HG02970 (cell line): ENCODE data around the gene CKB.
"Not testable (repeated sequence)": the region's sequence is repeated elsewhere in the genome, so short reads cannot be mapped to it uniquely, and the experiment has no call there.

Experiments used
- ATAC-seq: cut with Tn5 transposase; IDR thresholded peaks from one replicate; pipeline ENCODE4 v1.9.1; 2021; ENCODE audit warnings: mild to moderate bottlenecking, moderate library complexity, moderate number of reproducible peaks; ENCODE audit not compliant: unreplicated experiment, low FRiP score

Gene CKB

DNA sequence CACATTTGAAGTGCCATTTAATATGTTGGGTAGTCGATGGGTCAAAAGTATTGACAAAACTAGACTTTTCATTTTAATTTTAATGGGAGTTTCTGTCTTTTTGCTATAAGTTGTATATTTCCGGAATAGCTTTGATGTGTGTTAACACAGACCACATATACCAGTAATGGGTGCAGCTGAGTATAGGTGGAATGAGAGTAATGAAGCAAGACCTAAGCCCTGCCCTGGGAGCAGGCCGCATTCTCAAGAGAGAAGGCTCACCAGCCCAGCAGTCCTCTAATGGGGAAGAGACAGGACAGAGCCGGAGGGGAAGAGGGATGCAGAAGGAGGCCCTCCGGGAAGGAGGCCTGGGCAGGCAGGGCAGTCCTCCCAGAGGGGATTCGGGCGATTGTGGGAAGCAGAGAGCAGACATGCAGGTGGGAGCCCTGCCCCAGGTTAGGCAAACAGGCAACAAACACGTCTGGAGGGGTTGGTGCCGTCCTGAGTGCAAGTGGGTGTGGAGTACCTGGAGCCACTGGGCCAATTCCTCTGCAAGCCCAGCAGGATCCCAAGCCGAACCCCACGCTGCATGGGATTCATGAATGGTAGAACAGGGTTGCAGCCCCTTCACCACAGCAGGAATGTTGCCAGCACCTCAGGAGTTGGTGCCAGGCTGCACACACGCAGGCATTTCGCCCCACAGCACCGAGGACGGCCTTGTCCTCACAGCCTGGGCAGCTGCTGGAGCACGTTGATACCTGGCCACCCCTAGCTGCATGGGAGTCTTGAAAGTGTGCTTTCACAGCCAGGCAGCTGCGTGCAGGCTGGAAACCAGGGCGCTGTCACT is 7.8 kb downstream of the CKB start:
- no peak for ATAC-seq

DNA sequence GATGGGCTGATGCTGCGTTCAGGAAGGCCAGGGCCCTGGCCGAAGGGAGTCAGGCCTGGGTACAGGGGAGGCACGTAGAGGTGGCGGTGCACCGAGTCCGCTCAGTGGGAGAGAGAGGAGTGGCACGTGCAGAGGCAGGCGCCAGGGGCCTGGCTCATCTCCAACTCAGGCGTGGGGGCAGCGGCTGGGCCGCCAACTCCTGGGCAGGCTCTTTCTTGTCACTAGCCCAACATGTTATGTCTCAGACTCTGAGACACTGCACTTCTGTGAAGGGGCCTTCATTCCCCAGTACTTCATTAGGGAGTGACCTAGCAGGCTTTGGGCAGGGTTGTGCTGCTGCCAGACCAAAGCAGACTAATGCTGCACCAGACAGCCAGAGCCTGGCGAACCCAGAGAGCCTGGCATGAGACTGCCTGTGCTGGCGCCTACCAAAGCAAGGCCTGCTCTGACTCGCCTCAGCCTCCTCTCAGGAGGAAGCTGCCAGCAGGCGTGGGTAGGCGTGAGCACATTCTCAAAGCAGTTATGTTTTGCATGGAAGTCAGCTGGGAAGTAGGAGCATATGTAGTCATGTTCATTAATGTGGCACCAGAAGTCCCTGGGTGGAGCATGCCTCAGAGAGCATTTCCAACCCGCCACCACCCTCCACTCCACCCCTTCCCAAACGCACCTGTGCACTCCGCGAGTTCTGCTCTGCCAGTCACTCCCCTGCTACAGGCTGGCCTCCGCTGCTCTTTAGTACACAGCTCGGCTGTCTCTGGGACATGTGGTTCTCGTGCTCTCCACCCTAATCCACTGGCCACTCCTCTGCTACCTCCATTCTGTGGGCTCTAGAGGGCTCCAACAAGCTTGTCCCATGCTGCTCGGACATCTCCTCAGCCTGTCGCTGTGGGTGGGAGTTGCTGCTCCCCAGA is 9.7 kb downstream of the CKB start:
- no peak for ATAC-seq

DNA sequence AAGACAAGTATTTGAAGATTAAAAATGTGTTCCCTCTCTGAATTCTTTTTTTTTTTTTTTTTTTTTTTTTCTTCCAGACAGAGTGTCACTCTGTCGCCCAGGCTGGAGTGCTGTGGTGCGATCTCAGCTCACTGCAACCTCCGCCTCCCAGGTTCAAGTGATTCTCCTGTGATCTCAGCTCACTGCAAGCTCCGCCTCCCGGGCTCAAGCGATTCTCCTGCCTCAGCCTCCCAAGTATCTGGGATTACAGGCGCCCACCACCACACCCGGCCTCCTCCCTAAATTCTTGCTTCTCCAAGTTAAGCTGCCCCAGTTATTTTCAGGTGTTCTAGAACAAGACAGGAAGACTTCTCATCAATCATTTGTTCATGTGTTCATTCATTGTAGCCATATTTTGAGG is 10.4 kb downstream of the CKB start:
- not testable (repeated sequence) for ATAC-seq

DNA sequence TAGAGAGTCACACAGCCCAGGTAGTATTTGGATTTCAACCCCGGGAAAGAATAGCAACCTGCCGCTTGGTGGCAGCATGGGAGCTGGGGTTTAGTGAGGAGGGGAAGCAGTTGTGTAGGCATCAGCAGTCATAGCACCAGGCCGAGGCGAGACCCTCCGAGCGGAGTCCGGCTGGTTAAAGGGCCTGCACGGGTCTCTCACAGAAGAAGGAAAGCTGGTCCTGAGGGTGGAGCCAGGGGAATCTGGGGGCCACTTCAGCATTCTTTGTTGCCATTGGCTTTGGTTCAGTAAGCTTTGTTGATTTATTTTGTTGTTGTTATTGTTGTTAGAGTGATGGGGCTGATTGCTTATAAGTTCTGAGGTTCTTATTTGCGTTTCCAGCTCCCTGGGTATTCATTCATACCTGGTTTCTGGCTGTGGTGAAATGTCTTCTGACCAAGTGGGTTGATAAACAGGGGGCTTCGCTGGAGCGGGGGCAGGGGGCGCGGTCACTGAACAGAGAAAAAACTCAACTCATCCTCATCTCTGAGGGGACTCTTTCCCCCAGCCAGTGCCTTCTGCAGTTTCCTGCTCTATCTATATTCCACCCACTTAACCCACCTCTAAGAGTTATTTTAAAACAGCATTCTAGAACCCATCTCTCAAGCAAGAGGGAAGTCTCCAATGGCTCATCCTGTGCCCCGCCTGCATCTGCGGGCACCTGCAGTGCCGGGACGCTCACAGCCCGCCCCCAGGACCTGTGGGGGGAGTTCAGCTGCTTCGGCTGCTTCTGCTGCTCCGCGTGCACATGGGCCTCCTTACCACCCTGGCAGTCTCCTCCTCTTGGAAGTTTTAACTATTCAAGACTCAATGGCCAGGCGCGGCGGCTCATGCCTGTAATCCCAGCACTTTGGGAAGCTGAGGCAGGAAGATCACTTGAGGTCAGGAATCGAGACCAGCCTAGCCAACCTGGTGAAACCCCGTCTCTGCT is 11.6 kb downstream of the CKB start:
- ATAC-seq = no peak

DNA sequence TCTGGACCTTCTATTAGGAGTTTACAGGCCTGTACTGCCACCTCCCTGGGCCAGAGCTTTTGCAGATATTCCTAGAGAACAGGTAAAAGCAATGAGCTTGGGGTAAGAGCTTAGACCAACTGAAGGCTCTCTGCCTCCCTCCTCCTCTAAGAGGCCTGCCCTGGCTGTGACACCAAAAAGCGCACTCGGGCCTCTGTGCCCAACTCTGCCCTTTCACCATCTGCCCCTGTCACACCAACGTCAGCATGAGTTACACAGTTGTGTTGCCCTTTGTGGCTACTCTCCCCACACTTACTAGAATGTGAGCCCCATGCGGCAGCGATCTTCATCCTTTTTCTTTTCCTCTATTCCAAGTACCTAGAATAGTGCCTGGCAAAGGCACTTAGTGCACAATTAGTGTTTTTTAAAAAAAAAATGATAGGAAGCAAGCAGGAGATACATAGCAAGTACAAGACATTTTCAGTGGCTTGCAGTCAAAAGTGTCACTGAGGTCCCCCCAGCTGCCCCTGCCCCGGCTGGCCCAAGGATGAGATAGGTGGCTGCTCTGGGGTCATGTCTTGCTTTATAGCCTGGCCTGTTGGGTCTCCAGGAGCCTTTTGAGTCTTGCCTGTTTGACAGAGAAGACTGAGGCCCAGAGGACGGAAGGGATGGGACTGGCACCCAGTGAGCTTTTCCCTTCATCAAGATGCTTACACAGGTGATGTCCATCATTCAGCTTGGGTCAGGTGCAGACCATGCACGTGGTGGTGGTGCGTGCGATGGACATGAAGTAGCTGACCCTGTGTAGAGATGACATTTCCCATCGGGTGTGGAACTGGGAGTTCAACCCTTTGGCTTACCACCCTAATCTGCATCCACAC is 12.5 kb downstream of the CKB start:
- no peak for ATAC-seq

DNA sequence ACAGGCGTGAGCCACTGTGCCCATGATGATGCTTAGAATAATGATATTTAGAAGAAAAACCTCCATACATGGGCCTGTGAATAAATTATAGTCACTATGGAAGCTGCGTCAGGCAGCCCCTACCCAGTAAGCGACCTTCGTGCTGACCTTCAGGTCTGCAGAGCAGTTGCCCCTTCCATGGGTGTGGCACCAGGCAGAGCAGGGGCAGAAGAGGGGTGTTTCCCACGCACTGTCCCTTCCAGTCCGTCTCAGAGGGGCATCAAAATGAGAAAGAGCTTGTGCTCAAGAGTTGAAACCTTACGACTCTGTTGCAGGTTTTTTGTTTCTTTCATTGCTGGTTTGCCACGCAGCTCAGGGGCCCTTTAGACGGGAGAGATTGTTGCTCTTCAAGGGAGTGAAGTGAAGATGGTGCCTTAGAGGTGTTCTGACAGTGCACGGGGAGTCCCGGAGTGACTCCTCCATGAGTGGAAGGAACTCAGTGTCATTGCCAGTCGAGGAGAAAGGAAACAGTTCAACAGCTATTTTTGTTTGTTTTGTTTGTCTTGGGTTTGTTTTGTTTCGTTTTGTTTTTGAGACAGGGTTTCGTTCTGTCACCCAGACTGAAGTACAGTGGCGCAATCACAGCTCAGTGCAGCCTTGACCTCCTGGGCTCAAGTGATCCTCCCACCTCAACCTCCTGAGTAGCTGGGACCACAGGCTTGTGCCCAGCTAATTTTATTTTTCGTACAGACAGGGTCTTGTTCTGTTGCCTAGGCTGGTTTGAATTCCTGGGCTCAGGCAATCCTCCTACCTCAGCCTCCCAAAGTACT is 13.9 kb downstream of the CKB start:
- no peak for ATAC-seq

DNA sequence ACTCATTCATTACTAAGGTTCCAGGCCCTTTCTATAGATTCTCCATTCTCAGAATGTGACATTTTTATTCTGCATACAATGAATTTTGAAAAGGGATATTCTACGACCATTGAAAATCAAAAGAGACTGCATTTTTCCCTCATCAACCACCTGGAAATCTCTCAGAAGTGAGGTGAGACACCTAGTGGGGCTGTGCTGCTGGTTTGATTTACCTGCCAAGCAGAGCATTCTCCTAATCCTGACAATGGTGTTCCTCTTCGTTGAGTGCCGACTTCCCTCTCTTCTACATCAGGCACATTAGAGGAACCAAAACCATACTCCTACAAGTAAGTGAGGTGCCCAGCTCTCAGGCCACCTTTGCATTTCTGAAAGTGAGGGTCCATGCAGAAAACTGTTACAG is 14.9 kb downstream of the CKB start:
- ATAC-seq = no peak

DNA sequence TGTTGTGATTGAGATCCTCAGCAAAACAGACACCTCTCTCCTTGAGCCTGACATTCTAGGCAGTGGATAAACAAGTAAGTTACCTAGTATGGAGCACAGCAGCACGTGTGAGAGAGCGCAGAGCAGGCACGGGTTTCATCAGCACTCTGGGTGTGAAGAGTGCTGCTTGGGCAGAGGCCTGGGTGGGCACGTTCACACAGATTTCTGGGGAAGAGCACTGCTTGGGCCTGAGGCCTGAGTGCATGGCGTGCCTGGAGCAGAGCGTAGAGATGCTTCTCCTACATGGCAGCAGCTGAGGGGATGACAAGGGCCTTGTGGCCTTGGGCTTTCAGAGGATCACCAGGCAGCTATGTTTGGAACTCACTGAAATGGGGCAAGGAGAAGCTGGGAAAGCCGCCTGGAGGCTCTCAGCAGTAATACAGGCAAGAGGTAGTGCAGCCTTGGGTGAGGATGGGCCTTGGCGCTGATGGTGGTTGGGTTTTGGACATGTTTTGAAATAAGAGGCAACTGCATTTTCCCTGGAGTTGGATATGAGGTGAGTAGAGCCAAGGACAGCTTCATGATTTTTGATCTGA is 17.6 kb downstream of the CKB start:
- ATAC-seq = no peak

DNA sequence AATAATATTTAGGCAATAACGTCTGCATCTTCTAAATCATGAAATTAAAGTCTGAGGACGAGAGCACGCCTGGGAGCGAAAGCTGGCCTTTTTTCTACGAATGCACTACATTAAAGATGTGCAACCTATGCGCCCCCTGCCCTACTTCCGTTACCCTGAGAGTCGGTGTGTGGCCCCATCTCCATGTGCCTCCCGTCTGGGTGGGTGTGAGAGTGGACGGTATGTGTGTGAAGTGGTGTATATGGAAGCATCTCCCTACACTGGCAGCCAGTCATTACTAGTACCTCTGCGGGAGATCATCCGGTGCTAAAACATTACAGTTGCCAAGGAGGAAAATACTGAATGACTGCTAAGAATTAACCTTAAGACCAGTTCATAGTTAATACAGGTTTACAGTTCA is 19.3 kb downstream of the CKB start:
- ATAC-seq = no peak

DNA sequence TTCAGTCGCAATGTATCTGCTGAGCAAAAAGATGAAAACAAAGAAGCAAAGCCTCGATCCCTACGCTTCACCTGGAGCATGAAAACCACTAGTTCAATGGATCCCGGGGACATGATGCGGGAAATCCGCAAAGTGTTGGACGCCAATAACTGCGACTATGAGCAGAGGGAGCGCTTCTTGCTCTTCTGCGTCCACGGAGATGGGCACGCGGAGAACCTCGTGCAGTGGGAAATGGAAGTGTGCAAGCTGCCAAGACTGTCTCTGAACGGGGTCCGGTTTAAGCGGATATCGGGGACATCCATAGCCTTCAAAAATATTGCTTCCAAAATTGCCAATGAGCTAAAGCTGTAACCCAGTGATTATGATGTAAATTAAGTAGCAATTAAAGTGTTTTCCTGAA is 19.8 kb downstream of the CKB start:
- ATAC-seq = no peak

DNA sequence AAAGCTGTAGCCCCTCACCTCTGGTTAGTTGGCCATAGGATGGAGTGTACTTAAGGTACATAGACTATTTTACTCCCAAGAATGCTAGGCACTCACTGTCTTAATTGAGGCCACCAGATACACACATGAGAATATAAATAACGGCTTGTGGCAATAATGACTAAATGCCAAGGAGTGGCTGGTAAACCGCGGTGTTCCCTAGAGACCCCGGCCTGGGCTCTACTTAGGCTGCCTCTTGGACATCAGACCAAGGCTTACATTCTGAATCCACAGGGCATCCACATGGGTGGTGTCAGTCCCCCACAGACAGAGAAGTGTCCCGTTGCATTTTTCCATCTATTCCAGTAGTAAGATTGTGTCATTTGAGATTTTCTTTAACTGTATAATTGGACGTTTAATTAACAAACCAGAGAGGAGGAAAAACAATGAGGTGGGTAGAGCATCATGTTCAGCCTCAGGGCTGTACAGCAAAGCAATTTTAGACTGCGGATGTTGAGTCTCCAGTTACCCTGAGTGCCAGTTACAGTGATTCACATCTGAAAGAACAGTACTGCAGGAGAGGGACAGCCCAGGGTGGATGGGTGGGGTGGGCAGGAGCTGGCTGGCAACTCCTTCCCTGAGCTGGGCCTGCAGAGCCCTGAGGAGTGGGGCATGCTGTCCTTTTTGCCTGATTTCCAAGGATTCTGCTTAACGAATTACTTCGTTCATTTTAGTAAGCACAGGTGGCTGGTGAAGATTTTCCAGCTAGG is 20.5 kb downstream of the CKB start:
- no peak for ATAC-seq

DNA sequence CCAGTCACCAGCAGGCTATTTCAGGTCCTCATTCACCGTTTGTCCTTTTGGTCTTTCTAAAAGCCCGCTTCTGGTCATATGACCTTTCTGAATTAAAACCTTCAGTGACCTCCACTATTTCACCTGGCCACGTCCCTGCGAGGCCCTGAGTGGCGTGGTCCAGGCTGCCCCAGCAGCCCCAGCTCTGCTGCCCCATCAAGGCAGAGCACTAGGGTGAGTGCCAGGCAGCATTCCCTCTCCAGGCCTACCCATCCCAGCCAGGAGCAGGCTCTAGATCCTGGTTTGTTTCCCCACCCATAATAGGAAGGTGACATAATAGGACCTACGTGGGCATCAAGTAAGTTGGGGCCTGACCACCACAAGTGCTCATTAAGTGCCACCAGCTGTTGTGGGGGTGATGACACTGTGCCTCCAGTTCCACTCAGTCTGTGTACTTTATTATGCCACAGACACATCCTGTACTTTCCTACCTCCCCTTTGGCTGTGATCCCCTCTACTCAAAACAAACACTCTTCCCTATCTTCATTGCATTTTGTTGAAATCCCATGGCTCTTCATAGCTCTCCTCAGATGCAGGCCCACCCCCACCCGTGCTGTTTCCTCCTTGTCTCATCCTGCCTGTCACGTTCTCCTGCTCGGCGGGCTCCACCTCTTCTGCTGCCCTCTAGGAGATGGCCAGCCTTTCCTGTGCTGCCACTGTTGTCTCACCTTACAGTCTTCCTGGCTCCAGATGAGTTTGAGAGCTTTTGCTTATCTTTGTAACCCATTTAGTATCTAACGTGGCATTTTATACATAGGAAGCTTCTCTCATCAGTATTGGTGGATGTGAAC is 21.4 kb downstream of the CKB start:
- no peak for ATAC-seq

DNA sequence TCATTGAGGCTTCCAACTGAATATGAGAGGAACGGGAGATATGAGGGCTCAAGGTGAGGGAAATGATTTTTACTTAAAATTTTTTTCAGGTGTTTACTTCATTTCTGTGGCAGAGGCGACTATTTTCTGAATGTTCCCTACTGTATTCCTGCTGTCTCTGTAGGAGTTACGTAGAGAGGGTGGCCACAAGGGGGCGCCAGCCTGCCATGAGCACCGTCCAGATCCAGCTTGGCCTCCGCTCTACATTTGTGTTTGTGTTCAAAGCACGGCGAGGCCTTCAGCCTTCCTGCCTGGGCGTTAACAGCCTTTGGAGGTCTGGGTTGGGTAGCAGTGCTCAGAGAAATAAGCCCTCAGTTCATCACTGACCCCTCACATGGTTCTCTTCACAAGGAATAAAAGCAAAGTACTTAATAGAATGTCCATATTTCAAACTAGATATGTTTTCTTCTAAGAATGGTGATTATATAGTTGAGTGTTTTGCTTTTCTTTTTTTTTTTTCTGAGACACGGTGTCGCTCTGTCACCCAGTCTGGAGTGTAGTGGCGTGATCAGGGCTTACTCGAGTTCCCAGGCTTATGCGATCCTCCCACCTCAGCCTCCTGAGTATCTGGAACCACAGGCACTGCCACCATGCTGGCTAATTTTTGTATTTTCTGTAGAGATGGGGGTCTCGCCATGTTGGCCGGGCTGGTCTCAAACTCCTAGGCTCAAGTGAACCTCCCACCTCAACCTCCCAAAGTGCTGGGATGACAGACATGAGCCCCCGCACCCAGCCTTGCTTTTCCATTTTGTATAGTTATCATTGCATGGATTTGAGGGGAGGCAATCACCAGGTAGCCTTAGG is 22.3 kb downstream of the CKB start:
- ATAC-seq = no peak

DNA sequence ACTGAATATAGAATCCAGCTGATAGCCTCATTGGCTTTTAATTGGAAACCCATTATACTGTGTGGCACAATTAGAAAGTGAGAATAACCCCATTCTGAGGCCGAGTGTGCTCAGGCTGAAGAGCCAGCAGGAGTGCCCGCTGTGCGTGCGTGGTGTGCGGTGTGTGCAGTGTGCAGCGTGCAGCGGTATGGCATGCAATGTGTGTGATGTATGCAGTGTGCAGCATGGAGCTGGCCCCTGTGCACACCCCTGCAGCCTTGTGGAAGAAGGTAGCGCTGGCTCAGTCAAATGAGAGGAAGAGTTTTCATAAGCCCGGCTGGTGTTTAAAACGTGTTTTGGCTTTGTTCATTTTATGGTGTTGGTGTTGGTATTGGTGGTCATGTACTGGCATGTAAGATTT is 22.9 kb downstream of the CKB start:
- no peak for ATAC-seq

DNA sequence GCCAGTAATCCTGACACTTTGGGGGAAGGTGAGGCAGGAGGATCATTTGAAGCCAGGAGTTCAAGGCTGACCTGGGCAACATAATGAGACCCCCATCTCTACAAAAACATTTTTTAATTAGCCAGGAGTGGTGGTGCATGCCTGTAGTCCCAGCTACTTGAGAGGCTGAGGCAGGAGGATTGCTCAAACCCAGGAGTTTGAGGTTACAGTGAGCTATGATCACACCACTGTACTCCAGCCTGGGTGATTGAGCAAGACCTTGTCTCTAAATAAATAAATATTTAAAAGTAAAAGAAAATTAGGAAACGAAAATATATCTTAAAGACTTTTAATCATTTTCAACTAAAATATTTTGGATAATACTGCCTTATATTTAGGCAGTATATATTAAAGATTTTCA is 25.9 kb downstream of the CKB start:
- no peak for ATAC-seq

DNA sequence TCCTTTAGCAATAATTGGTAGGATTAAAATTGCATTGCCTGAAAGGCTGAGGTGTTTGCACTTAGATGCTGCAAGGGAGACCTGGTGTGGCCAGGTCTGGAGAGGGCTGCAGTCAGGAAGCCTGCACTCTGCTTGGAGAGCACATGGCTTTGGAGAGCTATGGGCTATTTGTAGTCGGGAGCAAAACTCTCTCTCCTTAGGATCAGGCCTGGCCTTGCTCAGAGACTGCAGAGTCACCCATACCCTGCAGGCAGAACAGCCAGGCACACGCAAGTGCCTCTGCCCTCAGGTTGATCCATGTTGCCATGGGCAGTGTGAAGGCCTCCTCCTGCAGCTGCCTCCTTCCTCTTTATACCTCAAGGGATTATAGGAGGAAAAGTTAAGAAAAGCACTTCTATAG is 26.8 kb downstream of the CKB start:
- ATAC-seq = no peak
